Stimulated activated CD4-positive, alpha-beta T cell treated with anti-CD3 and anti-CD28 coated beads, Interleukin-15, amount 100 ng/mL, for 48 hours (primary cell): Measurements from ENCODE around the gene FEN1.

Experiments used
- DNase-seq, 2 donors: peaks; one replicate each; pipeline ENCODE4 v3.0.0-alpha.2; 2020; ENCODE audit warnings: low read depth in 2 of 2

FEN1 gene

GRCh38 chr11:61841636-61842527, 49.2 kb downstream of the FEN1 start:
- DNase-seq: no peak

- no peak for DNase-seq
Measured at GRCh38 chr11:61842528-61842820, 49.8 kb downstream of the FEN1 start.

- DNase-seq: no peak
Measured at GRCh38 chr11:61844909-61845565, 52.3 kb downstream of the FEN1 start.

GRCh38 chr11:61846362-61847020, 53.8 kb downstream of the FEN1 start:
- DNase-seq: no peak
